Measurements from ENCODE around the gene SGMS1. TPM values are rescaled to one million over a fixed set of nuclear protein-coding genes. Genes with fewer than 3 reads are reported as not detected.

SGMS1 gene
- total and polyA plus RNA-seq, 2 donors (not counting 3 experiments of a cell fraction or from before 2014, with no cell fraction given), result 9.7 to 23.7 TPM

- Histone ChIP-seq H3K79me2 (ENCODE audit: control insufficient read depth, insufficient read depth, low read length) (no peaks in the 10 kb centered on the region), H3K9me3 (replicated peaks; ENCODE audit: control insufficient read depth, insufficient read depth, low read length) (no peaks in the 10 kb centered on the region), H3K4me1 (ENCODE audit: control insufficient read depth, extremely low read depth, insufficient read depth, low read length) (peaks cover 20% of the 10 kb centered on the region), H3K27me3 (ENCODE audit: control insufficient read depth in 2 of 2, insufficient read depth in 2 of 2, low read length in 2 of 2) (no peaks in the 10 kb centered on the region), H2AFZ (ENCODE audit: low read depth, low read length) (peak overlapping the region; percentile 58), H3K9ac (replicated peaks; ENCODE audit: extremely low read depth, insufficient read depth, low read length) (peak overlapping the region; percentile 93), H3K9me1 (replicated peaks; ENCODE audit: control insufficient read depth, extremely low read depth, insufficient read depth, low read length) (no peaks in the 10 kb centered on the region), H4K20me1 (replicated peaks; ENCODE audit: control insufficient read depth, extremely low read depth, insufficient read depth, low read length) (no peaks in the 10 kb centered on the region), H3K27ac (ENCODE audit: insufficient read depth, low read depth, low read length) (peak overlapping the region; percentile 10), H3K36me3 (ENCODE audit: control insufficient read depth in 2 of 2, extremely low read depth in 1 of 2, insufficient read depth in 2 of 2, low read length in 2 of 2) (no peaks in the 10 kb centered on the region), H3K4me2 (ENCODE audit: insufficient read depth, low read length) (peak overlapping the region; percentile 84), H3K4me3 (replicated peaks in 1 of 3; ENCODE audit: insufficient read depth in 1 of 3, low read depth in 1 of 3, low read length in 3 of 3) (peak overlapping the region; percentile 64 to 80 (median 71))
- intact Hi-C loops (cut with micrococcal nuclease), result loop anchor here (1.0 to 5.0 kb wide), 3 partner anchors 18 to 1955 kb away; no protein-coding TSS in a partner anchor
- BruUV-seq (replicated peaks), result no TSS peak
- TF ChIP-seq JUN (IDR thresholded peaks at IDR 0.05; ENCODE audit: borderline replicate concordance, insufficient read depth, insufficient read length, low read depth) (no peak), MAX (IDR thresholded peaks at IDR 0.05; ENCODE audit: insufficient read depth, insufficient read length) (no peak), FOS (IDR thresholded peaks at IDR 0.05; ENCODE audit: borderline replicate concordance, insufficient read depth, low read length) (peak; percentile 70), POLR2A (IDR thresholded peaks at IDR 0.05; ENCODE audit: low read depth, low read length) (no peak), CTCF (IDR thresholded peaks at IDR 0.05; ENCODE audit: extremely low read depth in 1 of 2, insufficient read depth in 1 of 2, low read depth in 1 of 2, low read length in 2 of 2) (no peak), MYC (IDR thresholded peaks at IDR 0.05; ENCODE audit: low read depth, low read length) (no peak), EZH2 (IDR thresholded peaks at IDR 0.05; ENCODE audit: borderline replicate concordance, low read depth, low read length, severe bottlenecking) (no peak), POLR2AphosphoS5 (IDR thresholded peaks at IDR 0.05; ENCODE audit: insufficient read depth, low read depth, low read length) (peak; percentile 46), GATA2 (IDR thresholded peaks at IDR 0.05; ENCODE audit: insufficient read depth, insufficient read length, low read depth, low read length) (no peak)
- DNase-seq (ENCODE audit: low read depth, low spot score), result peak; percentile 94
- ChIA-PET POLR2A (no interaction called here), CTCF (interaction anchor here (0.7 to 7.3 kb wide), 14 partner anchors 9 to 346 kb away, joined by 3 to 106 read pairs (median 7); no protein-coding TSS in a partner anchor)
- FAIRE-seq, result peak; percentile 98
- dilution Hi-C loops (cut with MboI; ENCODE audit: extremely low pct_ligation_motif_present, low sequenced_read_pairs), result no loop called here
These were observed 1.6 kb downstream of the SGMS1 start for GRCh38 chr10:50621968-50622705.

All from endothelial cell of umbilical vein (primary cell).